ENCODE results near the gene PLSCR3. TPM values are rescaled to one million over a fixed set of nuclear protein-coding genes. Genes with fewer than 3 reads are reported as not detected.

PLSCR3 gene
- total RNA-seq, 1 donor from 2014 or later: 6.6 TPM

DNA sequence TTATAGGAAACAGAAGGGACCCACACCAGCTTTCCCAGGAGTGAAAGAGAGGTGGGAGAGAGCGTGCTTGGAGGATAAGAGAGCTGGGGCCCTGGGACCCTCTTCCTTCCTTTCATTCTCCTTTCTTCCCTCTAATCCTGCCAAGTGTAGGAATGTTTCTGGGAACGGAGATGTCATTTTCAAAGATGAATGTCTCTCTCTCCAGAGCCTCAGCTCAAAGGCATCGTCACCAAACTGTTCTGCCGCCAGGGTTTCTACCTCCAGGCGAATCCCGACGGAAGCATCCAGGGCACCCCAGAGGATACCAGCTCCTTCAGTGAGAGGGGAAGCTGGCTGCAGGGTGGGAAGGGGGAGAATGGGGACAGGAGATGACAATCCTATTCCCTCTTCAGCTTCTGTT lies 46.9 kb upstream of the PLSCR3 start:
- Mint-ChIP-seq H3K27ac (no peak overlapping the region), H3K27me3 (ENCODE audit: insufficient read depth, low read depth) (peaks cover 28% of the 10 kb centered on the region), H3K36me3 (no peaks in the 10 kb centered on the region), H3K9me3 (no peaks in the 10 kb centered on the region), H3K4me1 (peaks cover 56% of the 10 kb centered on the region), H3K4me3 (peak overlapping the region; percentile 96)
- H4K20me1 ChIP-seq (ENCODE audit: low read depth): no peaks in the 10 kb centered on the region
- no peak overlapping the region for H3K27ac ChIP-seq
- H3K79me2 ChIP-seq (ENCODE audit: low read depth): no peaks in the 10 kb centered on the region
- H3K27me3 ChIP-seq: peaks cover 61% of the 10 kb centered on the region
- H3K4me2 ChIP-seq: peak overlapping the region; percentile 93
- peaks cover 26% of the 10 kb centered on the region for H3K4me1 ChIP-seq
- no peaks in the 10 kb centered on the region for H3K9me3 ChIP-seq (ENCODE audit: low read depth)
- H3F3A ChIP-seq (ENCODE audit: low read depth): peaks cover 55% of the 10 kb centered on the region
- no peak for TF ChIP-seq EZH2phosphoT487 (IDR thresholded peaks at IDR 0.05)
- TF ChIP-seq, protein P1, sequence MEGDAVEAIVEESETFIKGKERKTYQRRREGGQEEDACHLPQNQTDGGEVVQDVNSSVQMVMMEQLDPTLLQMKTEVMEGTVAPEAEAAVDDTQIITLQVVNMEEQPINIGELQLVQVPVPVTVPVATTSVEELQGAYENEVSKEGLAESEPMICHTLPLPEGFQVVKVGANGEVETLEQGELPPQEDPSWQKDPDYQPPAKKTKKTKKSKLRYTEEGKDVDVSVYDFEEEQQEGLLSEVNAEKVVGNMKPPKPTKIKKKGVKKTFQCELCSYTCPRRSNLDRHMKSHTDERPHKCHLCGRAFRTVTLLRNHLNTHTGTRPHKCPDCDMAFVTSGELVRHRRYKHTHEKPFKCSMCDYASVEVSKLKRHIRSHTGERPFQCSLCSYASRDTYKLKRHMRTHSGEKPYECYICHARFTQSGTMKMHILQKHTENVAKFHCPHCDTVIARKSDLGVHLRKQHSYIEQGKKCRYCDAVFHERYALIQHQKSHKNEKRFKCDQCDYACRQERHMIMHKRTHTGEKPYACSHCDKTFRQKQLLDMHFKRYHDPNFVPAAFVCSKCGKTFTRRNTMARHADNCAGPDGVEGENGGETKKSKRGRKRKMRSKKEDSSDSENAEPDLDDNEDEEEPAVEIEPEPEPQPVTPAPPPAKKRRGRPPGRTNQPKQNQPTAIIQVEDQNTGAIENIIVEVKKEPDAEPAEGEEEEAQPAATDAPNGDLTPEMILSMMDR (IDR thresholded peaks at IDR 0.05): no peak
- no peak for TF ChIP-seq EZH2 (IDR thresholded peaks at IDR 0.05)
- no peak overlapping the region for H2AFZ ChIP-seq (replicated peaks)
- H3K9ac ChIP-seq: no peak overlapping the region
- DNase-seq (ENCODE audit: low spot score): no peak
- peak overlapping the region; percentile 74 for H3K4me3 ChIP-seq
- H3K36me3 ChIP-seq: no peaks in the 10 kb centered on the region

DNA sequence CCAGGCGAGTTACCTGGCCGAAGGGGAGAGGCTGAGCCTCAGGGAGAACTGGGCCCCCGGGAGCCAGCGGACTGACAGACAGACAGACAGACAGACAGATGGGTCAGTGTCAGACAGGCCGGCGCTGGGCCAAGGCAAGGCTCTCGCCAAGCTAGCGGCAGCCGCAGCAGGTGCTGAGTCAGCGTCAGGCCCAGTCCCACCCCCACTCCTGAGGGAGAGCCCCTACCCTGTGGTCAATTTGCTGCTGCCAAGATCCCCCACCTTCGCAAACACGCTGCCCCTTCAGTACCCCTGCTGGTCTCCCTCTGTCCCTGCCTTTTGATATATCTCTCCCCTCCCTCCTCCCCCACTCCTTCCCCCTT lies 46.5 kb upstream of the PLSCR3 start:
- peaks cover 33% of the 10 kb centered on the region for H3K27me3 Mint-ChIP-seq (ENCODE audit: insufficient read depth, low read depth)
- H3K79me2 ChIP-seq (ENCODE audit: low read depth): no peaks in the 10 kb centered on the region
- H3K4me3 ChIP-seq: peak overlapping the region; percentile 74

DNA sequence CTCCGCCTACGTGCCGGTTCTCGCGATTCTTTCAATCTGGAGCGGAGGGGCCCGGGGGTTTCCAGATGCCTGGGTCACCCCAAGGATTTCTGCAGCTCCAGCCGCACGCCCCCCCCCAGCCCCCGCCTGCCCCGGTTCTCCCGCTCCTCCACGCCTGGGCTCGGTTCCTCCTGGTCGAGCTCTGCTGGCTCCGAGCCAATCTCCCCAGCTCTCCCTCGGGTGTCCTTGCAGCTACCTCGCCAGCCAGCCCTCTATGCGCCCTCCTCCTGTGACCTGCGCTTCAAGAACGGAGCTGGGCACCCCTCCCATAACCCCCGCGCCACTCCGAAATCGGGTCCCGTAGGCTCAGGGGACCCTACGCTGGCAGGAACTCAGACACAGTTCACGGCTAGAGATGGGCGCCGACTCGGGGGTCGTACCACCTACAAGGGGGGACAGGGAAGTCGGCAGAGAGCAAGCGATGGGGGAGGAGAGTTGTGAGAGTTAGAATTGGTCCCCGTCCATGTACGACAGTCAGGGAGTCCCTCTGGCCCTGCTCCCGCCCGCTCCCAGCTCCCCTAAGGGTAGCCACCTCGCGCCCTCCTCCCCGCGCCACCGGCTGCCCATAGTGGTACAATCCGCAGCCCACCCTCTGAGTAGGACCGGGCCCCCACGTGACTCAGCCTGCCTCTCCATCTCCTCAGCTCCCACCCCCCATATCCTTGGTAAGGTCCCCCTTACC lies 45.9 kb upstream of the PLSCR3 start:
- H3K9me3 Mint-ChIP-seq: no peaks in the 10 kb centered on the region
- TF ChIP-seq, protein P1 (IDR thresholded peaks at IDR 0.05): no peak
- TF ChIP-seq EZH2 (IDR thresholded peaks at IDR 0.05) (no peak), EZH2phosphoT487 (IDR thresholded peaks at IDR 0.05) (no peak)
- H3K36me3 Mint-ChIP-seq: no peaks in the 10 kb centered on the region
- Histone ChIP-seq H3F3A (ENCODE audit: low read depth) (peaks cover 57% of the 10 kb centered on the region), H3K9me3 (ENCODE audit: low read depth) (no peaks in the 10 kb centered on the region), H3K9ac (peak overlapping the region; percentile 53), H3K36me3 (no peaks in the 10 kb centered on the region), H3K27ac (no peak overlapping the region), H4K20me1 (ENCODE audit: low read depth) (no peaks in the 10 kb centered on the region), H3K4me3 (peak overlapping the region; percentile 74), H2AFZ (replicated peaks) (peak overlapping the region; percentile 81), H3K27me3 (peaks cover 70% of the 10 kb centered on the region), H3K4me2 (peak overlapping the region; percentile 93), H3K4me1 (peaks cover 26% of the 10 kb centered on the region), H3K79me2 (ENCODE audit: low read depth) (no peaks in the 10 kb centered on the region)
- peak overlapping the region; percentile 99 for H3K27ac Mint-ChIP-seq
- peak overlapping the region; percentile 96 for H3K4me3 Mint-ChIP-seq
- peak; percentile 73 for DNase-seq (ENCODE audit: low spot score)
- H3K27me3 Mint-ChIP-seq (ENCODE audit: insufficient read depth, low read depth): peaks cover 35% of the 10 kb centered on the region
- peaks cover 53% of the 10 kb centered on the region for H3K4me1 Mint-ChIP-seq

More for the DNA sequence above, 46.5 kb upstream of the PLSCR3 start:
- H3K4me2 ChIP-seq: peak overlapping the region; percentile 93
- H3K9me3 ChIP-seq (ENCODE audit: low read depth): no peaks in the 10 kb centered on the region
- H3F3A ChIP-seq (ENCODE audit: low read depth): peaks cover 57% of the 10 kb centered on the region
- no peak overlapping the region for H3K27ac ChIP-seq
- peak; percentile 66 for DNase-seq (ENCODE audit: low spot score)
- Mint-ChIP-seq H3K36me3 (no peaks in the 10 kb centered on the region), H3K4me3 (peak overlapping the region; percentile 96), H3K9me3 (no peaks in the 10 kb centered on the region), H3K27ac (peak overlapping the region; percentile 99), H3K4me1 (peaks cover 56% of the 10 kb centered on the region)
- no peak for TF ChIP-seq EZH2phosphoT487 (IDR thresholded peaks at IDR 0.05)
- TF ChIP-seq, protein P1 (IDR thresholded peaks at IDR 0.05): peak; percentile 13
- no peak for TF ChIP-seq EZH2 (IDR thresholded peaks at IDR 0.05)
- H3K27me3 ChIP-seq: peaks cover 65% of the 10 kb centered on the region
- peaks cover 26% of the 10 kb centered on the region for H3K4me1 ChIP-seq
- H3K36me3 ChIP-seq: no peaks in the 10 kb centered on the region
- no peak overlapping the region for H3K9ac ChIP-seq
- no peaks in the 10 kb centered on the region for H4K20me1 ChIP-seq (ENCODE audit: low read depth)
- H2AFZ ChIP-seq (replicated peaks): peak overlapping the region; percentile 81

Data from neural progenitor cell (in vitro differentiated cells).